Transverse colon (tissue), 4 donors: ENCODE measurements around the gene DNAJC6. TPM values are rescaled to one million over a fixed set of nuclear protein-coding genes. Genes with fewer than 3 reads are reported as not detected.
A peak's percentile ranks its signal among the peaks of the same experiment; 100 is the strongest.

Experiments used
- DNase-seq: peaks from one replicate; pipeline ENCODE4 v3.0.0-alpha.2; 2019
- H3K27ac ChIP-seq, 4 donors: fragments of 200-600 bp; sonication (generic); 2 replicates each; pipeline ENCODE4 v1.5.1; 2016 to 2018; ENCODE audit warnings: inconsistent platforms in 4 of 4
- H3K27me3 ChIP-seq: fragments of 200-600 bp; sonication (generic); 2 replicates; pipeline ENCODE4 v1.5.1; 2017; ENCODE audit warnings: inconsistent platforms
- H3K36me3 ChIP-seq, 4 donors: fragments of 200-600 bp; sonication (generic); 2 replicates each; pipeline ENCODE4 v1.5.1; 2017 to 2019; ENCODE audit warnings: inconsistent platforms in 4 of 4
- H3K4me1 ChIP-seq, 4 donors: fragments of 200-600 bp; sonication (generic); 2 replicates each; pipeline ENCODE4 v1.5.1; 2017 to 2020; ENCODE audit warnings: inconsistent platforms in 4 of 4
- H3K4me3 ChIP-seq, 4 donors: fragments of 200-600 bp; sonication (generic); 1 replicate in 1 of 4; 2 replicates in 3 of 4; pipeline versions ENCODE4 v1.5.1 to v1.6.1; 2017 to 2019; ENCODE audit warnings: inconsistent platforms in 4 of 4
- H3K9me3 ChIP-seq, 2 donors: fragments of 200-600 bp; sonication (generic); 2 replicates each; pipeline ENCODE4 v1.5.1; 2017 to 2019; ENCODE audit warnings: inconsistent platforms in 2 of 2
- CTCF ChIP-seq, 5 experiments: fragments of 200-600 bp in 3 of 5; fragments of 450-650 bp in 2 of 5; sonication (generic) in 3 of 5; IDR thresholded peaks; 1 replicate in 2 of 5; 2 replicates in 3 of 5; pipeline ENCODE4 v1.5.1; 2016 to 2017; ENCODE audit warnings: antibody characterized with exemption in 5 of 5, inconsistent platforms in 3 of 5, mild to moderate bottlenecking in 2 of 5, moderate library complexity in 1 of 5
- EP300 ChIP-seq: sonication (generic); formaldehyde crosslinking; IDR thresholded peaks from one replicate; pipeline ENCODE4 v1.6.1; 2017; ENCODE audit warnings: antibody characterized with exemption, low read depth
- POLR2A ChIP-seq: fragments of 450-650 bp; IDR thresholded peaks from one replicate; pipeline ENCODE4 v1.6.1; 2016; ENCODE audit warnings: antibody characterized with exemption, mild to moderate bottlenecking, moderate library complexity
- POLR2AphosphoS5 ChIP-seq, 3 donors: sonication (generic); formaldehyde crosslinking; IDR thresholded peaks; one replicate each; pipeline ENCODE4 v1.6.1; 2016; ENCODE audit warnings: antibody characterized with exemption in 3 of 3
- WGBS, 2 donors: methylation state at CpG; one replicate each; pipeline ENCODE4 v1.1.5; 2018; ENCODE audit warnings: low coverage in 1 of 2; 5-methylcytosine and 5-hydroxymethylcytosine counted together
- in situ Hi-C, 4 donors: fragments of 200-750 bp; cut with MboI; loops; one replicate each; pipeline versions ENCODE4 v1.15.0 to v1.15.1; 2017; ENCODE audit warnings: low sequenced_read_pairs in 3 of 4, low pct_ligation_motif_present in 1 of 4, low pct_unique_long_range_greater_than_20kb in 1 of 4
- intact Hi-C: fragments of 100-400 bp; cut with DNase I; formaldehyde crosslinking; loops from one replicate; pipeline ENCODE4 v1.15.1; 2023; ENCODE audit warnings: low total_unique reads
- total RNA-seq, 4 donors: library from RNA; depleted of rRNA; stranded (reverse); fragments of >200 nt; gene quantifications; one replicate each; pipeline ENCODE4 v1.1.0, GENCODE V29; 2016

The DNAJC6 gene
- total RNA-seq, 4 donors from 2014 or later: 0.40 to 2.7 (median 1.7) TPM

- WGBS, 2 donors: 83 to 92% methylated on average over 1 to 3 of the region's 3 CpGs
- Histone ChIP-seq H3K27ac (no peak overlapping the region), H3K9me3 (no peaks in the 10 kb centered on the region), H3K4me1 (peaks cover 8 to 25% (median 13%) of the 10 kb centered on the region in 4 donors), H3K27me3 (no peaks in the 10 kb centered on the region), H3K4me3 (no peak overlapping the region), H3K36me3 (peaks cover 0 to 33% (median 14%) of the 10 kb centered on the region in 4 donors)
- in situ Hi-C loops (loop anchor here in 2 of 4 donors (25.0 kb wide), 1 partner anchor 262 kb away; no protein-coding TSS in a partner anchor), intact Hi-C loops (no loop called here)
- DNase-seq: no peak
- TF ChIP-seq POLR2A: no peak
- no peak for TF ChIP-seq EP300
- no peak for TF ChIP-seq CTCF (IDR thresholded peaks at IDR 0.05)
- TF ChIP-seq POLR2AphosphoS5 (IDR thresholded peaks at IDR 0.05): no peak
Measured at GRCh38 chr1:65425697-65426096, 116.4 kb downstream of the DNAJC6 start.

- Histone ChIP-seq H3K4me1 (peaks cover 0 to 7% (median 0%) of the 10 kb centered on the region in 4 donors), H3K4me3 (no peak overlapping the region), H3K9me3 (no peaks in the 10 kb centered on the region), H3K36me3 (peaks cover 0 to 43% (median 14%) of the 10 kb centered on the region in 4 donors), H3K27ac (no peak overlapping the region), H3K27me3 (no peaks in the 10 kb centered on the region)
- no peak for DNase-seq
- WGBS, 2 donors: 95 to 100% methylated on average over 2 of the region's 2 CpGs
- intact Hi-C loops: no loop called here
- in situ Hi-C loops: loop anchor here in 2 of 4 donors (25.0 kb wide), 1 partner anchor 258 kb away; no protein-coding TSS in a partner anchor
- no peak for TF ChIP-seq EP300
Measured at GRCh38 chr1:65429078-65429477, 119.7 kb downstream of the DNAJC6 start.

- Histone ChIP-seq H3K9me3 (no peaks in the 10 kb centered on the region), H3K4me1 (peaks cover 0 to 7% (median 0%) of the 10 kb centered on the region in 4 donors), H3K36me3 (peaks cover 0 to 45% (median 14%) of the 10 kb centered on the region in 4 donors), H3K27me3 (no peaks in the 10 kb centered on the region), H3K4me3 (no peak overlapping the region), H3K27ac (peak overlapping the region in 1 of 4 donors; percentile 10)
- no peak for TF ChIP-seq POLR2A
- WGBS, 2 donors: 75 to 92% methylated on average over 5 to 7 of the region's 7 CpGs
- in situ Hi-C loops (loop anchor here in 3 of 4 donors (5.0 to 25.0 kb wide), 2 partner anchors 257 kb away; no protein-coding TSS in a partner anchor), intact Hi-C loops (no loop called here)
- DNase-seq: no peak
Measured at GRCh38 chr1:65429806-65430205, 120.5 kb downstream of the DNAJC6 start.

- no peak overlapping the region for H3K27ac ChIP-seq
- H3K27me3 ChIP-seq: no peaks in the 10 kb centered on the region
- H3K4me3 ChIP-seq: no peak overlapping the region
- H3K4me1 ChIP-seq: peaks cover 0 to 7% (median 0%) of the 10 kb centered on the region in 4 donors
- TF ChIP-seq POLR2A (no peak), EP300 (no peak), CTCF (IDR thresholded peaks at IDR 0.05) (peak; percentile 34 to 54 (median 53)), POLR2AphosphoS5 (IDR thresholded peaks at IDR 0.05) (no peak)
- peaks cover 0 to 38% (median 10%) of the 10 kb centered on the region in 4 donors for H3K36me3 ChIP-seq
- no peak for DNase-seq
- 0 to 49% methylated on average over 1 of the region's 1 CpG for WGBS, 2 donors
- no peaks in the 10 kb centered on the region for H3K9me3 ChIP-seq
- intact Hi-C loops: no loop called here
- in situ Hi-C loops: loop anchor here in 3 of 4 donors (5.0 to 25.0 kb wide), 2 partner anchors 256 kb away; no protein-coding TSS in a partner anchor
Measured at GRCh38 chr1:65431111-65431705, 121.9 kb downstream of the DNAJC6 start.

- no peak for DNase-seq
- TF ChIP-seq POLR2AphosphoS5 (IDR thresholded peaks at IDR 0.05) (no peak), EP300 (no peak), POLR2A (no peak), CTCF (IDR thresholded peaks at IDR 0.05) (no peak)
- Histone ChIP-seq H3K36me3 (peaks cover 0 to 22% (median 4%) of the 10 kb centered on the region in 4 donors), H3K27ac (no peak overlapping the region), H3K4me1 (peaks cover 0 to 7% (median 0%) of the 10 kb centered on the region in 4 donors), H3K4me3 (no peak overlapping the region), H3K9me3 (no peaks in the 10 kb centered on the region), H3K27me3 (no peaks in the 10 kb centered on the region)
- in situ Hi-C loops (loop anchor here in 3 of 4 donors (5.0 to 25.0 kb wide), 2 partner anchors 254 kb away; no protein-coding TSS in a partner anchor), intact Hi-C loops (no loop called here)
- WGBS, 2 donors: 82 to 85% methylated on average over 6 to 8 of the region's 8 CpGs
Measured at GRCh38 chr1:65432918-65433317, 123.6 kb downstream of the DNAJC6 start.
